Natural killer cell treated with Interleukin-12 subunit alpha and Interleukin-12 subunit beta and Interleukin-15 and Interleukin-18, amount 100 ng/mL, for 72 hours (primary cell): ENCODE measurements around the gene MSN. TPM values are rescaled to one million over a fixed set of nuclear protein-coding genes. Genes with fewer than 3 reads are reported as not detected.

ENCODE experiments used
- ATAC-seq, 2 donors: fragments of 150-1000 bp; cut with Tn5 transposase in 1 of 2; sonication (Bioruptor Pico), chemical (Tn5 transposase) in 1 of 2; 2 replicates each; pipeline ENCODE4 v1.10.0; 2021
- DNase-seq: peaks from one replicate; pipeline ENCODE4 v3.0.0; 2022; ENCODE audit warnings: low spot score
- H3K27ac Mint-ChIP-seq, 2 donors: 1 replicate in 1 of 2; 2 replicates in 1 of 2; pipeline ENCODE4 v1.8.0; 2022; ENCODE audit warnings: mixed read lengths in 2 of 2, mild to moderate bottlenecking in 1 of 2, moderate library complexity in 1 of 2
- H3K27me3 Mint-ChIP-seq, 2 donors: 1 replicate in 1 of 2; 2 replicates in 1 of 2; pipeline ENCODE4 v1.8.0; 2022; ENCODE audit warnings: mixed read lengths in 2 of 2
- H3K36me3 Mint-ChIP-seq: one replicate; pipeline ENCODE4 v1.8.0; 2022; ENCODE audit warnings: mixed read lengths
- H3K4me1 Mint-ChIP-seq, 2 donors: 1 replicate in 1 of 2; 2 replicates in 1 of 2; pipeline ENCODE4 v1.8.0; 2022; ENCODE audit warnings: low read depth in 2 of 2, mixed read lengths in 2 of 2, mild to moderate bottlenecking in 1 of 2
- H3K4me3 Mint-ChIP-seq: one replicate; pipeline ENCODE4 v1.8.0; 2022; ENCODE audit warnings: mixed read lengths
- H3K9me3 Mint-ChIP-seq: 2 replicates; pipeline ENCODE4 v1.8.0; 2022; ENCODE audit warnings: mixed read lengths
- total RNA-seq, 2 donors: library from RNA; stranded (reverse); gene quantifications; one replicate each; pipeline ENCODE4 v1.2.3, GENCODE V29; 2022

The MSN gene
- total RNA-seq, 2 donors from 2014 or later = 392 to 703 TPM

DNA sequence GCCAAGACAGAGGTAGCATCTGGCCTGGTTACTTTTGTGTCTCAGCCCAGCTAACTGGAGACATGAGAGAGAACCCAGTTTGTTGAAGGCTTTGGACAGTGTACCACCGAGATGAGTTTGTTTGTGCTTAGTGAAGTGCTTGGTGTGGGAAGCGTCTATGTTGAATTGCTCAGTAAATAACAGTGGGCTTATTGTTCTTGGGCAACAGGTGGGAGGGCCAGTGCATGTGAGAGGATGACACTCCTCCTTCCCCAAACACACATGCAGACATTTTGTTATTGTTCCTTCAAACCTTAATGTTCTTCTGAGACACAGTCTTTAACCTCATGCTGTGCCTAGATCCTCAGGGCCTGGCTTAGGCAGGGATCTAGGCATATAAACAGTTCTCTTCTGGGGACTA is 39.7 kb downstream of the MSN start:
- Mint-ChIP-seq H3K9me3 (peaks cover 6% of the 10 kb centered on the region), H3K27me3 (no peaks in the 10 kb centered on the region), H3K27ac (peak overlapping the region; percentile 90 to 98), H3K4me1 (peaks cover 49 to 63% of the 10 kb centered on the region in 2 donors), H3K4me3 (peak overlapping the region; percentile 83), H3K36me3 (peaks cover 6% of the 10 kb centered on the region)
- ATAC-seq = no peak
- DNase-seq = no peak

DNA sequence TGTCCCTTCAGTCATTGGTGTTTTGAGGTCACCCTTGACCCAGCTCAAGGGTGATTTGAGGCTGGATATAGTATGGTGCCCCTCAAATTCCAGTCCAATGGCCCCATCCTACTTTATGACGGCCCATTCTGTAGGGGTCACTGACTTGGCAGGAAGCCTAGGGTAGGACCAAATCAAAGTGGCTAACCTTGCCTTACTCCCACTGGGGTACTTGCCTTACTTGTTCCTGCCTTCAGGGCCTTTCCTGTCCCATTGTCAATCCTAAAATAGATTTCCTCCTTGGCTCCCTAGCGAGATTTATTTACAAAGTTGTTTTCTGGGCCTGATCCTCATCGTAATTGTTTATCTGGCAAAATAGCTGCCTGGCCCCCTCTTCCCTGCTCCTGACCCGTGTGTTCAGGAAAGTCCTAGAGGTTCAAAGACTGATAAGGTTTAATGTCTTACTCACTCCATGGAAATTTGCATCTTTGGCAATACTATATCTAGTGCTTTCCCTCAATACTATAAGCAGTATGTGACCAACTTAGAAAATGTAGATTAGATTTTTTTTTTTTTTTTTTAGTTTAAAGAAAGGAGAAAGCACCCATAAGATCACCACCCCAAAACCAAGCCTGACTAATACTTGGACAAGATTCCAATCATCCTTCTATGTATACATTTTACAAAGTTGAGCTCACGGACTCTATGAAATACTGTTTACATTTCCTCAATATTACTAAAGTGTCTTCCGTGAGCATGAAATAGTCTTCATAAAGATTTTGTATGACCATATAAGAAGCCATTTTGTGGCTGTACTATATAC is 44.8 kb downstream of the MSN start:
- Mint-ChIP-seq H3K9me3 (peaks cover 6% of the 10 kb centered on the region), H3K4me3 (no peak overlapping the region), H3K27me3 (no peaks in the 10 kb centered on the region), H3K27ac (peak overlapping the region; percentile 51 to 75), H3K4me1 (peaks cover 52 to 60% of the 10 kb centered on the region in 2 donors), H3K36me3 (peaks cover 6% of the 10 kb centered on the region)
- DNase-seq = no peak
- ATAC-seq = no peak

DNA sequence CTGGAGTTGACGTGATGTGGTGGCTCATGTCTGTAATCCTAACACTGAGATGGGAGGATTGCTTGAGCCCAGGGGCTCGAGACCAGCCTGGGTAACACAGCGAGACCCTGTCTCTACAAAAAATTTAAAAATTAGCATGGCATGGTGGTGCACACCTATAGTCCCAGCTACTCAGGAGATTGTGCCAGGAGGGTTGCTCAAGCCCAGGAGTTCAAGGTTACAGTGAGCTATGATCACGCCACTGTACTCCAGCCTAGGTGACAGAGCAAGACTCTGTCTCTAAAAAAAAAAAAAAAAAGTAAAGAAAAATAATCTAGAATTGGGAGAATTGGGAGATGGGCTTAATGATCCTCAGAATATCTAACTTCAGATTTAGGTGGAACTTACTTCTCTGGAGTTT is 51.1 kb downstream of the MSN start:
- Mint-ChIP-seq H3K9me3 (no peaks in the 10 kb centered on the region), H3K4me1 (peaks cover 58 to 83% of the 10 kb centered on the region in 2 donors), H3K27me3 (no peaks in the 10 kb centered on the region), H3K27ac (peak overlapping the region; percentile 60 to 92), H3K36me3 (peaks cover 19% of the 10 kb centered on the region), H3K4me3 (no peak overlapping the region)
- ATAC-seq = no peak
- DNase-seq = no peak

DNA sequence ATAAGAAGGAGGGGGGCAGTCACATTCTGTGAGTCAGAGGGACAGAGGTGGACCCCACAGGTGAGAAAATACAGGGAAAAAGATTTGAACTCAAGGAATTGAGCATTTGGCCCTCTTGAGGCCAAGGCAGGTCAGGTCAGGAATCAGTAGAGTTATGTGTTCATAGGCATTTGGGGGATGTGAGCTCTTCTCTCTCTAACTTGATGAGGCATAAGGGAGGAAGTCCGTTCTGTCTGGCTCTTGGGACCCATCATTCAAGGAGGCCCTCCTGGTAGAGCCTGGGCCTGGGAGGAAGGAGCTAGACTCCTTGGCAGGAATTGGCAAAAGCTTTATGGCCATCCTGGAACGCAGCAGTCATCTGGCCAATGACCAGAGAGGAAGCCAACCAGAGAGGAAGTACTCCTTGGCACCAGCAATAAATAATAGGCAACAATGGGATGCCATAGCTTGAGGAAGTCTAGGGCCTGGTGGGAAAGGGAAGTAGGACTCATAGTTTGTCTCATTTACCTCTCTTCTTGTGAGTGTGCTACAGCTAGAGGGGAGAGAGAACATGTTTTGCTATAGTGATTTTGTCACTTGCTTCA is 53.0 kb downstream of the MSN start:
- ATAC-seq = no peak
- no peak for DNase-seq
- Mint-ChIP-seq H3K36me3 (peaks cover 25% of the 10 kb centered on the region), H3K4me3 (peak overlapping the region; percentile 47), H3K27ac (peak overlapping the region; percentile 87 to 92), H3K27me3 (no peaks in the 10 kb centered on the region), H3K4me1 (peaks cover 57 to 83% of the 10 kb centered on the region in 2 donors), H3K9me3 (peaks cover 4% of the 10 kb centered on the region)

DNA sequence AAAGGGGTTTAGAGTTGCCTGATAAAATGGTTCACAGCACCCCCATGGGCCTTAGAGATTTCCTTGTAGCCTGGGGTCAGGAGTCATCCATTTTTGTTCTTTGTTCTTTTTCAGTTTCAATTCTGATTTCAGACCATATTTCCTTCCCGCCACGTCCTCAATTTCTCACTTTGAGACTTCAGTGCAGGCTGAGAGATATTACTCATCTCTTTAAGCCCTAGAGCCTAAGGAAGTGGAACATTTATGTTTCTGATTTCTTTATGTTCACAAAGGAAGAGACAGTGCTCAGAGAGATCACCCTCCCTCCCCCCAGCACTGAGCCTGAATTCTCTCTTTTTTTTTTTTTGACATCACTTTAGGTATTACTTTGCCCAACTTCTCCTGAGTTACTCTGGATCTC is 56.3 kb downstream of the MSN start:
- H3K27ac Mint-ChIP-seq = peak overlapping the region; percentile 87 to 92
- peaks cover 4% of the 10 kb centered on the region for H3K9me3 Mint-ChIP-seq
- peak overlapping the region; percentile 71 for H3K4me3 Mint-ChIP-seq
- H3K4me1 Mint-ChIP-seq = peaks cover 68 to 84% of the 10 kb centered on the region in 2 donors
- H3K36me3 Mint-ChIP-seq = peaks cover 29% of the 10 kb centered on the region
- no peaks in the 10 kb centered on the region for H3K27me3 Mint-ChIP-seq
- peak; percentile 80 for DNase-seq
- ATAC-seq = peak; percentile 95 to 96

DNA sequence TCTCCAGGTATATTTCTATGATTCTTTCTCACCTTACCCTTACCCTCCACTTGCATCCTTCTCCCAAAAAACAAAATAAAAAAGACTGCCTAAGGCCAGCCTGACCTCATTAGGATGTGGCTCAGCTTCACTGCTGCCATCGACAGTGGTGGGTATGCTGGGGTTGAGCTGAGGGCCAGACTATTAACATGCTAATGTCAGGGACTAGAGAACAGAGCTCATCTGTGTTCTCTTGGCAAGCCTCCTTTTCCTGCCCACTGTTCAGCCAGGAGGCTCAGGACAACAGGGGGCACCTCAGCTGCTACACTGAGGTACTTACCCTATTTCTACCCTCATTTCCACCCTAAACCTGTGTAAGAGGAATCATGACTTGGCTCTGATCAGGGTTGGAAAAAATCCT is 59.3 kb downstream of the MSN start:
- ATAC-seq = no peak
- Mint-ChIP-seq H3K4me3 (peak overlapping the region; percentile 34), H3K4me1 (peaks cover 58 to 84% of the 10 kb centered on the region in 2 donors), H3K9me3 (peaks cover 4% of the 10 kb centered on the region), H3K36me3 (peaks cover 34% of the 10 kb centered on the region), H3K27me3 (no peaks in the 10 kb centered on the region), H3K27ac (peak overlapping the region; percentile 87 to 92)
- no peak for DNase-seq

DNA sequence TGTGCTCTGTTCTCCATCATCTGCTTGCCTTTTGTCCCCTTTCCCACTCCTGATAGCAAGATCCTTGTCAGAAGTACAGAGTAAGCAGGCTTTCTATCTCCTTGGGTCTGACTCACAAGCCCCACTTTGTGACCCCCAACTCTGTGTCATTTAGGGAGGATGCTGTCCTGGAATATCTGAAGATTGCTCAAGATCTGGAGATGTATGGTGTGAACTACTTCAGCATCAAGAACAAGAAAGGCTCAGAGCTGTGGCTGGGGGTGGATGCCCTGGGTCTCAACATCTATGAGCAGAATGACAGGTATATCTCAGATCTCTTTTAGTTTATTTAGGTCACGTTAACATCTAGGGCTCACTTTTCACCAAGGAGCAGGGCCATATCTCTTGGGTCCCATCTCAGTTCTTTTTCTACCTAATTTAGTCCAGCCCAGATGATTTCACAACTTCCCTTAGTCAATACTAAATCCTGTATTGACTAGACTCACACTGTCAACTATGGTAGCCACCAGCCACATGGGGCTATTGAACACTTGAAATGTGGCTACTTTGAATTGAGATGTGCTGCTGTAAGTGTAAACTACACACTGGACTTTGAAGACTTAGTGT is 64.3 kb downstream of the MSN start:
- Mint-ChIP-seq H3K4me1 (peaks cover 50 to 80% of the 10 kb centered on the region in 2 donors), H3K4me3 (peak overlapping the region; percentile 54)
- ATAC-seq = peak; percentile 85 to 90

DNA sequence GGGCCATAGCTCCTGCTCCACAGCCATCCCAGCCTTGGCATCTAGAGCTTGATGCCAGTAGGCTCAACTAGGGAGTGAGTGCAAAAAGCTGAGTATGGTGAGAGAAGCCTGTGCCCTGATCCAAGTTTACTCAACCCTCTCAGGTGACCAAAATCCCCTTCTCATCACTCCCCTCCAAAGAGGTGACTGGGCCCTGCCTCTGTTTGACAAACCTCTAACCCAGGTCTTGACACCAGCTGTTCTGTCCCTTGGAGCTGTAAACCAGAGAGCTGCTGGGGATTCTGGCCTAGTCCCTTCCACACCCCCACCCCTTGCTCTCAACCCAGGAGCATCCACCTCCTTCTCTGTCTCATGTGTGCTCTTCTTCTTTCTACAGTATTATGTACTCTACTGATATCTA is 73.5 kb downstream of the MSN start:
- DNase-seq = no peak
- peak overlapping the region; percentile 72 to 73 for H3K27ac Mint-ChIP-seq
- no peak for ATAC-seq
- H3K27me3 Mint-ChIP-seq = no peaks in the 10 kb centered on the region
- no peaks in the 10 kb centered on the region for H3K9me3 Mint-ChIP-seq
- peaks cover 33% of the 10 kb centered on the region for H3K36me3 Mint-ChIP-seq
- H3K4me1 Mint-ChIP-seq = peaks cover 54 to 68% of the 10 kb centered on the region in 2 donors
- no peak overlapping the region for H3K4me3 Mint-ChIP-seq

More for the DNA sequence above, 64.3 kb downstream of the MSN start:
- Mint-ChIP-seq H3K27ac (peak overlapping the region; percentile 81 to 92), H3K36me3 (peaks cover 60% of the 10 kb centered on the region), H3K27me3 (no peaks in the 10 kb centered on the region), H3K9me3 (no peaks in the 10 kb centered on the region)
- no peak for DNase-seq

DNA sequence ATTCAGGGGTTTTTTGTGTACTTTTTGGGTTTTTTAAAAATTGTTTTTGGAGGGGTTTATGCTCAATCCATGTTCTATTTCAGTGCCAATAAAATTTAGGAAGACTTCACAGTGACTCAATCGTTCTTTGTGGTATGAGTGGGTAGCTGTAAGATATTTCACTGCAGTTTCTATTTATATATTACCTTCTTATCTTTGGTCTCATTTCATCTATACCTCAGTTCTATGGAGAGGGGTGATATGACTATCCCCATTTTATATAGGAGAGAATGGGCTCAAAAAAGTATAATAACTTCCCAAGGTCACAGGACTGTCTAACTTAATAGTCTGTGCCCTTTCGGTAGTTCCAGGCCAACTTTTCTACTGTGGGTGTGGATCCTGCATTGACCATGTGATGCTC is 74.4 kb downstream of the MSN start:
- ATAC-seq (peak; percentile 43 to 56), DNase-seq (no peak)
- H3K4me3 Mint-ChIP-seq = no peak overlapping the region
- no peaks in the 10 kb centered on the region for H3K9me3 Mint-ChIP-seq
- peaks cover 55 to 68% of the 10 kb centered on the region in 2 donors for H3K4me1 Mint-ChIP-seq
- H3K27ac Mint-ChIP-seq = peak overlapping the region; percentile 72 to 73
- H3K27me3 Mint-ChIP-seq = no peaks in the 10 kb centered on the region
- peaks cover 25% of the 10 kb centered on the region for H3K36me3 Mint-ChIP-seq

DNA sequence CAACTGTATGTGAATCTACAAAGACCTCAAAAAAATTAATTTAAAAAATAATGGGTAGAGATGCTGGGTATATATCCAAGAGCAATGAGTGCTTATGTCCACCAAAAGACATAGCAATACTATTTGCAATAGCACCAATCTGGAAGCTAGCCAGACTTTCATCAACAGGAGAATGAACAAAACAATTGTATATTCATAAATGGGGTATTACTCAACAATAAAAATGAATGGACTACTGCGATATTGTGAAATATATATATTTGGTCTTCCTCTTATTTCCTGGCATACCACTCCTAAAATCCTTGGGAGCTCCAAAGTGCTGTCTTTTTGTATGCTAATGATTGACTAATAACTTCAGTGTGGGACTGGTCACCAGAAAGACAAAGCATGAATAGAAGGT is 77.5 kb downstream of the MSN start:
- H3K4me1 Mint-ChIP-seq = peaks cover 64 to 65% of the 10 kb centered on the region in 2 donors
- H3K27ac Mint-ChIP-seq = peak overlapping the region; percentile 53 to 62
- ATAC-seq (no peak), DNase-seq (no peak)
- no peaks in the 10 kb centered on the region for H3K9me3 Mint-ChIP-seq
- no peak overlapping the region for H3K4me3 Mint-ChIP-seq
- peaks cover 12% of the 10 kb centered on the region for H3K36me3 Mint-ChIP-seq
- no peaks in the 10 kb centered on the region for H3K27me3 Mint-ChIP-seq

DNA sequence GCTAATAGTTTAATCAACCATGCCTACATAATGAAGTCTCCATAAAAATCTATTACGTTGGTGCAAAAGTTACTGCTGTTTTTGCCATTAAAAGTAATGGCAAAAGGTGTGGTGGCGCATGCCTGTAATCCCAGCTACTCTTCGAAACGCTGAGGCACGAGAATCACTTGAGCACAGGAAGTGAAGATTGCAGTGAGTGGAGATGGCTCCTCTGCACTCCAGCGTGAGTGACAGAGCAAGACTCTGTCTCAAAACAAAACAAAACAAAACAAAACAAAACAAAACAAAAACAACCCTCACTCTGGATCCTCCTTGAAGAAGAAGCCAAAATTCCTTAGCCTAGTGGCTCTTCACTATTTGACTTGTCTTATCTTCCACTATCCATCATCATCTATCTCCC is 78.0 kb downstream of the MSN start:
- Mint-ChIP-seq H3K36me3 (peaks cover 7% of the 10 kb centered on the region), H3K4me1 (peaks cover 61% of the 10 kb centered on the region in 2 donors), H3K27me3 (no peaks in the 10 kb centered on the region), H3K27ac (peak overlapping the region; percentile 53 to 62), H3K4me3 (no peak overlapping the region), H3K9me3 (no peaks in the 10 kb centered on the region)
- ATAC-seq (peak in 1 of 2 donors; percentile 55), DNase-seq (no peak)

DNA sequence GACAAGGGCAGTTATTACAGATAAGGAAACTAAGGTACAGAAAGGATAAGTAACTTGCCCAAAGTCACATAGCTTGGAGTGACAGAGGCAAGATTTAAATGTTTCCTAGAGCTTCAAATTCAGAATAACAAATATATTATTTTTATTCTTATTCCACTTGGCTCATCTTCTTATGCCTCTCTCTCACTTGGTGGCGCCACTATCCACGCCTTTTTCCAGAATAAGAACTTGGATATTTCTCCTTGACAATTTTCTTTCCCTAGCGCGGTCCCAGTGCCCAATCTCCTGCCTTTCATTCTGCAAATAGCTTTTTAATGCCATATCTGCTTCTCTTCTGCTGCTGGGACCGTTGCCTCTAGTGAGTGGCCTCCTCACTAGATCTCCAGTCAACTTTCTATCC is 78.5 kb downstream of the MSN start:
- Mint-ChIP-seq H3K4me3 (no peak overlapping the region), H3K27me3 (no peaks in the 10 kb centered on the region), H3K36me3 (peaks cover 5% of the 10 kb centered on the region), H3K4me1 (peaks cover 62 to 63% of the 10 kb centered on the region in 2 donors), H3K27ac (peak overlapping the region; percentile 53 to 62), H3K9me3 (no peaks in the 10 kb centered on the region)
- no peak for ATAC-seq
- DNase-seq = no peak

DNA sequence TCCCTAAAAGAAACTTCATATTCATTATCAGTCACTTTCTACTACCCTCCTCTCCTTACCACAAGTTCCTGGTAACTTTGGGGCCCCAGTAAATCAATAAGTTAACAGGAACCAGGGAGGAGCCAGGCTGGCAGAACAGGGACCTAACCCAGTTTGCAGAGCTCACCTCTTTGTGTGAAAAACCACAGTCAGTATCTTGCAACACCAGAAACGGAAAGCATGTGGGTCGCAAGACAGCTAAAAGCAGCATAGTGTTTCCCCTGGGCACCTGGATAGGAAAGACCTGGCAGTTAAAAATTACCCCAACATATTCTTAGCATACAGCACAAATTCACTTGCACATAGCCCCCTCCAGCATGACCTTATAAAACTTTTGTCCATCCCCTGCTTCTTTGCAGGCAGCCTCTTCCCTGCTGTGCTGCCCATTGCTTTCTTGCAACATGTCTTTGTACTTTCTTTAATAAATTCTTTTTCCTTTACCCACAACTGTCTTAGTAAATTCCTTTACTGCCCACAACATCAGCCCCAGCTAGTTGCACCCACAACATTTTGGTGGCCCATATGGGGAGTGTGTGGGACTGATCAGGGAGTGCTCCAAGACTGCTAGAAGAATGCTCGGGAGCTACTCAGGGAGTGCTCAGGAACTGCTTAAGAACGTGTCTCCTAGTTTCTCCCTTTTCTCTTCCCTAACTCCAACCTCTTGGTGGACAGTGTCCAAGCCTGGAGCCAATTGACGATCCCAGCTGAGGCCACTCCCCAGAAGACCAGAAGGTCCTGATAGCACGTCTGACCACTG is 83.4 kb downstream of the MSN start:
- peak; percentile 81 for DNase-seq
- H3K27me3 Mint-ChIP-seq = no peaks in the 10 kb centered on the region
- peak overlapping the region; percentile 75 to 88 for H3K27ac Mint-ChIP-seq
- peaks cover 4% of the 10 kb centered on the region for H3K9me3 Mint-ChIP-seq
- peaks cover 5% of the 10 kb centered on the region for H3K36me3 Mint-ChIP-seq
- peak; percentile 88 to 93 for ATAC-seq
- H3K4me3 Mint-ChIP-seq = peak overlapping the region; percentile 82
- peaks cover 64 to 69% of the 10 kb centered on the region in 2 donors for H3K4me1 Mint-ChIP-seq
